ENCODE data around the gene ARHGAP24.

DNA sequence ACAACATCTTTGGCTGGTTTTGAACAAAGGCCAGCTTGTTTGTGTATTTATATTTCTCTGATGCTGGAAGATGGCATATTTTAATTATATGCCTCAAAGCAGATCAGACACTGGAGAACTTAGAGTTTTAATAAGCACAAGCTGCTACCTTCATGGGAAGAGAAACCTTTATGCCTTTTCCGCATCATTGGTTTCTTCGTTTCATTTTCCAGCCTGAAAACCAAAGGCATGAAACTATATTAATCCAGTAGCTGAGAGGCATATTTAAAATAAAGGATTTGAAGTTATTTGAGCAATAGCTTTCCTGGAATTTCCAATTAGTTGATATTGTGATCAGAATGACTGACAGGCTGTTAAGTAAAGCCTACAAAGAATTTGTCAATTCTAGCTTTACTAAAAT lies 141.0 kb downstream of the ARHGAP24 start:
- TF ChIP-seq ZFX (IDR thresholded peaks at IDR 0.05; ENCODE audit: borderline replicate concordance), result no peak
- TF ChIP-seq, protein P1, sequence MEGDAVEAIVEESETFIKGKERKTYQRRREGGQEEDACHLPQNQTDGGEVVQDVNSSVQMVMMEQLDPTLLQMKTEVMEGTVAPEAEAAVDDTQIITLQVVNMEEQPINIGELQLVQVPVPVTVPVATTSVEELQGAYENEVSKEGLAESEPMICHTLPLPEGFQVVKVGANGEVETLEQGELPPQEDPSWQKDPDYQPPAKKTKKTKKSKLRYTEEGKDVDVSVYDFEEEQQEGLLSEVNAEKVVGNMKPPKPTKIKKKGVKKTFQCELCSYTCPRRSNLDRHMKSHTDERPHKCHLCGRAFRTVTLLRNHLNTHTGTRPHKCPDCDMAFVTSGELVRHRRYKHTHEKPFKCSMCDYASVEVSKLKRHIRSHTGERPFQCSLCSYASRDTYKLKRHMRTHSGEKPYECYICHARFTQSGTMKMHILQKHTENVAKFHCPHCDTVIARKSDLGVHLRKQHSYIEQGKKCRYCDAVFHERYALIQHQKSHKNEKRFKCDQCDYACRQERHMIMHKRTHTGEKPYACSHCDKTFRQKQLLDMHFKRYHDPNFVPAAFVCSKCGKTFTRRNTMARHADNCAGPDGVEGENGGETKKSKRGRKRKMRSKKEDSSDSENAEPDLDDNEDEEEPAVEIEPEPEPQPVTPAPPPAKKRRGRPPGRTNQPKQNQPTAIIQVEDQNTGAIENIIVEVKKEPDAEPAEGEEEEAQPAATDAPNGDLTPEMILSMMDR (IDR thresholded peaks at IDR 0.05), result no peak

All from 22Rv1 (cell line).